ENCODE results near the gene CORIN.

The CORIN gene

GRCh38 chr4:47731182-47731581 is 106.7 kb downstream of the CORIN start:
- no peak for TF ChIP-seq CTCF (IDR thresholded peaks at IDR 0.05; ENCODE audit: insufficient read depth, missing control alignments)
- DNase-seq (ENCODE audit: insufficient read length, low spot score) = no peak
- no peak for FAIRE-seq

- DNase-seq (ENCODE audit: insufficient read length, low spot score) = no peak
- no peak for FAIRE-seq
- no peak for TF ChIP-seq CTCF (IDR thresholded peaks at IDR 0.05; ENCODE audit: insufficient read depth, missing control alignments)
Observed at GRCh38 chr4:47729131-47729680, 108.7 kb downstream of the CORIN start.

- TF ChIP-seq CTCF (IDR thresholded peaks at IDR 0.05; ENCODE audit: insufficient read depth, missing control alignments) = no peak
- DNase-seq (ENCODE audit: insufficient read length, low spot score) (no peak), FAIRE-seq (no peak)
Observed at GRCh38 chr4:47721892-47722575, 115.8 kb downstream of the CORIN start.

- DNase-seq (ENCODE audit: insufficient read length, low spot score) = no peak
- no peak for FAIRE-seq
- TF ChIP-seq CTCF (IDR thresholded peaks at IDR 0.05; ENCODE audit: insufficient read depth, missing control alignments) = no peak
Observed at GRCh38 chr4:47721485-47721884, 116.4 kb downstream of the CORIN start.

GRCh38 chr4:47720787-47721186 is 117.1 kb downstream of the CORIN start:
- DNase-seq (ENCODE audit: insufficient read length, low spot score) (no peak), FAIRE-seq (no peak)

GRCh38 chr4:47719576-47719975 is 118.3 kb downstream of the CORIN start:
- no peak for FAIRE-seq
- no peak for TF ChIP-seq CTCF (IDR thresholded peaks at IDR 0.05; ENCODE audit: insufficient read depth, missing control alignments)
- DNase-seq (ENCODE audit: insufficient read length, low spot score) = no peak

More at GRCh38 chr4:47720787-47721186, 117.1 kb downstream of the CORIN start:
- no peak for TF ChIP-seq CTCF (IDR thresholded peaks at IDR 0.05; ENCODE audit: insufficient read depth, missing control alignments)

GRCh38 chr4:47718696-47719095 is 119.2 kb downstream of the CORIN start:
- FAIRE-seq (no peak), DNase-seq (ENCODE audit: insufficient read length, low spot score) (no peak)
- no peak for TF ChIP-seq CTCF (IDR thresholded peaks at IDR 0.05; ENCODE audit: insufficient read depth, missing control alignments)
